ENCODE measurements around the gene ALDH2.

The ALDH2 gene

GRCh38 chr12:111850526-111850925 lies 83.8 kb downstream of the ALDH2 start:
- Histone ChIP-seq H3K36me3 (ENCODE audit: insufficient read depth, low read length) (peaks cover 7% of the 10 kb centered on the region; the same call in 1 of the 2 replicates), H3K4me3 (ENCODE audit: low read length, poor library complexity, severe bottlenecking) (no peak overlapping the region), H2AFZ (ENCODE audit: low read length) (no peak overlapping the region), H3K9ac (ENCODE audit: low read depth, low read length, poor library complexity, severe bottlenecking) (no peak overlapping the region), H3K4me1 (ENCODE audit: insufficient read depth, low read length, poor library complexity, severe bottlenecking) (peaks cover 5% of the 10 kb centered on the region), H3K9me3 (ENCODE audit: insufficient read depth, low read depth, low read length) (no peaks in the 10 kb centered on the region), H3K9me2 (replicated peaks; ENCODE audit: low read depth, low read length) (no peaks in the 10 kb centered on the region), H4K20me1 (ENCODE audit: insufficient read depth, low read length, poor library complexity, severe bottlenecking) (peaks cover 12% of the 10 kb centered on the region), H3K79me2 (ENCODE audit: insufficient read depth, low read length) (peaks cover 81% of the 10 kb centered on the region), H3F3A (ENCODE audit: low read depth) (no peaks in the 10 kb centered on the region), H3K27me3 (ENCODE audit: insufficient read depth, low read length, poor library complexity, severe bottlenecking) (no peaks in the 10 kb centered on the region), H3K4me2 (ENCODE audit: low read depth, low read length, poor library complexity, severe bottlenecking) (no peak overlapping the region)
- TF ChIP-seq CTCF (conservative IDR thresholded peaks at IDR 0.05; ENCODE audit: low read length) (no peak), EZH2phosphoT487 (IDR thresholded peaks at IDR 0.05; ENCODE audit: borderline replicate concordance) (no peak)

GRCh38 chr12:111858186-111858585 lies 91.5 kb downstream of the ALDH2 start:
- no peak for TF ChIP-seq CTCF (conservative IDR thresholded peaks at IDR 0.05; ENCODE audit: low read length)
- no peaks in the 10 kb centered on the region for H3F3A ChIP-seq (ENCODE audit: low read depth)

GRCh38 chr12:111858778-111859177 lies 92.0 kb downstream of the ALDH2 start:
- Histone ChIP-seq H3K9me3 (ENCODE audit: insufficient read depth, low read depth, low read length) (no peaks in the 10 kb centered on the region), H3F3A (ENCODE audit: low read depth) (no peaks in the 10 kb centered on the region), H3K79me2 (ENCODE audit: insufficient read depth, low read length) (peaks cover 86% of the 10 kb centered on the region), H3K9ac (ENCODE audit: low read depth, low read length, poor library complexity, severe bottlenecking) (no peak overlapping the region), H3K4me3 (ENCODE audit: low read length, poor library complexity, severe bottlenecking) (no peak overlapping the region), H3K9me2 (replicated peaks; ENCODE audit: low read depth, low read length) (no peaks in the 10 kb centered on the region), H2AFZ (ENCODE audit: low read length) (no peak overlapping the region), H3K36me3 (ENCODE audit: insufficient read depth, low read length) (no peaks in the 10 kb centered on the region; the same call in 1 of the 2 replicates), H4K20me1 (ENCODE audit: insufficient read depth, low read length, poor library complexity, severe bottlenecking) (peaks cover 8% of the 10 kb centered on the region), H3K27me3 (ENCODE audit: insufficient read depth, low read length, poor library complexity, severe bottlenecking) (no peaks in the 10 kb centered on the region), H3K4me2 (ENCODE audit: low read depth, low read length, poor library complexity, severe bottlenecking) (no peak overlapping the region), H3K4me1 (ENCODE audit: insufficient read depth, low read length, poor library complexity, severe bottlenecking) (no peaks in the 10 kb centered on the region)
- no peak for TF ChIP-seq EZH2phosphoT487 (IDR thresholded peaks at IDR 0.05; ENCODE audit: borderline replicate concordance)
- TF ChIP-seq CTCF (conservative IDR thresholded peaks at IDR 0.05; ENCODE audit: low read length): no peak

More at GRCh38 chr12:111858186-111858585, 91.5 kb downstream of the ALDH2 start:
- no peaks in the 10 kb centered on the region for H3K27me3 ChIP-seq (ENCODE audit: insufficient read depth, low read length, poor library complexity, severe bottlenecking)
- H3K36me3 ChIP-seq (ENCODE audit: insufficient read depth, low read length): no peaks in the 10 kb centered on the region; the same call in 1 of the 2 replicates
- H4K20me1 ChIP-seq (ENCODE audit: insufficient read depth, low read length, poor library complexity, severe bottlenecking): peaks cover 8% of the 10 kb centered on the region
- H3K4me3 ChIP-seq (ENCODE audit: low read length, poor library complexity, severe bottlenecking): no peak overlapping the region
- H3K4me2 ChIP-seq (ENCODE audit: low read depth, low read length, poor library complexity, severe bottlenecking): no peak overlapping the region
- no peaks in the 10 kb centered on the region for H3K9me3 ChIP-seq (ENCODE audit: insufficient read depth, low read depth, low read length)
- peaks cover 88% of the 10 kb centered on the region for H3K79me2 ChIP-seq (ENCODE audit: insufficient read depth, low read length)
- H2AFZ ChIP-seq (ENCODE audit: low read length): no peak overlapping the region
- no peak overlapping the region for H3K9ac ChIP-seq (ENCODE audit: low read depth, low read length, poor library complexity, severe bottlenecking)
- no peaks in the 10 kb centered on the region for H3K4me1 ChIP-seq (ENCODE audit: insufficient read depth, low read length, poor library complexity, severe bottlenecking)
- no peaks in the 10 kb centered on the region for H3K9me2 ChIP-seq (replicated peaks; ENCODE audit: low read depth, low read length)

Measured in Loucy (cell line).